SKM-1 treated with dmso at 0.1 percent for 144 hours (cell line): Measurements from ENCODE around the gene ANKRD37.
"Not testable (repeated sequence)": the region's sequence is repeated elsewhere in the genome, so short reads cannot be mapped to it uniquely, and the experiment has no call there.

Experiments used
- DNase-seq: peaks from one replicate; lab custom pipeline; 2025; ENCODE audit not compliant: unreplicated experiment; lab: John Stamatoyannopoulos, UW

Gene ANKRD37, protein sequence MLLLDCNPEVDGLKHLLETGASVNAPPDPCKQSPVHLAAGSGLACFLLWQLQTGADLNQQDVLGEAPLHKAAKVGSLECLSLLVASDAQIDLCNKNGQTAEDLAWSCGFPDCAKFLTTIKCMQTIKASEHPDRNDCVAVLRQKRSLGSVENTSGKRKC

DNA sequence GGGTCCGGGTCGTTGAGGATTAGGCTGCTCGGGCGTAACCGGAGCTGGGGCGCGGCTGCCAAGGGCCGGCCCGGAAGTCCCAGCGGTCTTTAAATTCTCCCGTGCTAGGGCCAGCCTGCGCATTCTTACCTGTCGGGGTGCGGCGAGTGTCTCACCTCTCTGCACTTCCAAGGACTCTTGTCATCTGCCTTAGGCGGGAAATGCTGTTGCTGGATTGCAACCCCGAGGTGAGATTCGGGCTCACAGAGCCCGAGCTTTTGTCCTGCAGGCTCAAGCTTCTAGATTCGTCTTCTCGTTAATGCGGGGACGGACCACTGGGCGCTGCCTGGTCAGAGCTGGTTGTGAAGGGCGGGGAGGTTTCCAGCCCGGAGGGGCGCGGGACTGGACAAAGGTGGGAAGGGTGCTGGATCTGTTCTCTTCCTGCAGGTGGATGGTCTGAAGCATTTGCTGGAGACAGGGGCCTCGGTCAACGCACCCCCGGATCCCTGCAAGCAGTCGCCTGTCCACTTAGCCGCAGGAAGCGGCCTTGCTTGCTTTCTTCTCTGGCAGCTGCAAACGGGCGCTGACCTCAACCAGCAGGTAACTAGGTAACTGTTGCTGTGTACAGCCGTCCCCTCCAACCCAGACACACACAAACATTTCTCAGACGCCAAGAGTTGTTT lies at the start of gene ANKRD37:
Gene ANKRD37 (plus strand): TSS at position 118 of the 662 bp plus-strand sequence. CDS start 83 bp downstream, at position 201.
- DNase-seq = no peak

DNA sequence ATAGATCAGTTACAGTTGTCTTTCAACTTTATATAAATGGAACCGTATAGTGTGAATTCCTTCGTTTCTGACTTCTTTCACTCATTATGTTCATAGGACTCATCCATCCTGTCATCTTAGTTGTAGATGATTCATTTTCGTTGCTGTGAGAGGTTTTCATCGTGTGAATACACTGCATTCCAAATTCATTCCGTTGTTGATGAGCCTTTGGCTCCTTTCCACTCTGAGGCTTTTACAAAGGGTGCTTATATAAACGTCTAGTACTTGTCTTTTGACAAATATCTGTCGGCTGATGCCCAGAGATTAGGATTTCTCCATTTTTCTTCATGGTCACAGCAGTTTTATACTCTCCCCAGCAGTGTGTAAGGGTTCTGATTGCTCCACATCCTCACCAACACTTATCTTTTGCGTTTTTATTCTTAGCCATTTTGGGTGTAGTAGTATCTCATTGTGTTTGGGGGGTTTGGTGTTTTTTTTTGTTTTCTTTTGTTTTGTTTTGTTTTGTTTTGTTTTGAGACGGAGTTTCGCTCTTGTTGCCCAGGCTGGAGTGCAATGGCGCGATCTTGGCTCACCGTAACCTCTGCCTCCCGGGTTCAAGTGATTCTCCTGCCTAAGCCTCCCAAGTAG lies 49.6 kb upstream of the ANKRD37 start:
- DNase-seq = no peak

DNA sequence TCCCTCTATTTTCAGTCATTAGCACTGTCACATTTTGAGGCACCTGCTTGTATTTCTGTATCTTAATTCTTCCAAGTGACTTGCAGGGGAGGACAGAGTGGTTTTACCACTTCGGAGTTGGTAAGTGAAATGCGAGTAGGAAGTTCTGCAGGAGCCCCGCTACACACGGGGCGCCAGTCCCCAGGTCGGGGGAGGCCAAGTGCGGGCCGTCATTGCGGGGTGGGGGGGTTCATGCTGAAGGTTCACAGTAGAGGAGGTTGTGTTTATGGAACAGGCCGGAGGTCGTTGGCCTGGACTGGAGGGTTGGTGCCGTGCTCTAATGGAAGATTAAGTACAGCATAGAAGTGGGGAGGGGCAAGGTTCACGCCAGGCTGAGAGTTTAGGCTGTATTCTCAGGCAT lies 45.0 kb upstream of the ANKRD37 start:
- no peak for DNase-seq

DNA sequence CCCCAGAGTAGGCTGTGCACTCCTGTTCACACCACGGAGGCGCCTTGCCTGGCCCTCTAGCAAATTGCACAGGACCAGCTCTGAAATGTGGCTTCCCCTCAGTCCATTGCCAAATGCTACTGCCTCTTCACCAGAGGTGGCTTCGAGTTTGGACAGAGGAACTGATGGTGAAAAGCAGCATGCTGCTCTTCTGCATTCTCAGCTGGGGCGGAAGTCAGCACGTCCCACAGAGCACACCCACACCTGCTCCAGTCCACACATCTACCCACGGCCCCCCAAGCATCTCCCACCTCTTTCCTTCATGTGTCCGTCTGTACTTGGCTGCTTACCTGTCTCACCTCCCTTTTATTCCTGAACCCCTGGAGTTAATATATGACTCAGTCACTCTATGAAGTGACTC lies 44.4 kb upstream of the ANKRD37 start:
- DNase-seq = no peak

DNA sequence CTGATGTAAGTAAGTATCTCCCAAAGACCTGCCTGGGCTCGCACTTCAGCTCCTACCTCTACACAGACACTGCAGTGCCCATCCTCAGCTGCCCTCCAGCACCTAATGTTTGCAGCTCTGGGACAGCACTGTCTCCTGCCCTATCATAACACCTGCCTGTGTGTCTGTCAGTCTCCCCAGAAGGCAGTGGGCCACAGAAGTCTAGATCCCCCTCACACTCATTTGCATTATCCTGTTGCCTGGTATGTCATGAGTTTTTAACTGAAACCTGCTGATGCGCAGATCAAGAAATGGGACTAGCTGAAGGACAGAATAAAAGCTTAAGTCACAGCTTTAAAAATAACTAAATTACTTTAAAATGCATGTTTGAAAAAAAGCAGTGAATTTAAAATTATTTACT lies 43.9 kb upstream of the ANKRD37 start:
- no peak for DNase-seq

DNA sequence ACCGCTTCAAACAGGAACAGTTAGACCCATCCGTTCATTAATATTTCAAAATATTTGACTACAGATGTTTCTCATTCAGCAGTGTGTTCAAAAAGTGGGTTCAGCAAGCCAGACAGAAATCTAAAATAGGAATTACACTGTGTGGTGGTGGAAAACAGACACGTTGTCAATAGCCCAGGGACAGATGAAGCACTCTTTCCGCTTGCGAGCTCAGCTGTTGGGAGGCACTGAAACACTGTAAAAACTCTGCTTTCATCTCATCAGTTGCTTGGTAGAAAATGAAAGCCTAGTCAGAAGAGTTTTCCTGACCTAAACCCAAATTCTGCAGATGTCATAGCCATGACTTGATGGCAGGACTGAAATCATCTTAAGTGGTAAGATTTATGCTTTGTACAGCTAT lies 39.4 kb upstream of the ANKRD37 start:
- DNase-seq = no peak

DNA sequence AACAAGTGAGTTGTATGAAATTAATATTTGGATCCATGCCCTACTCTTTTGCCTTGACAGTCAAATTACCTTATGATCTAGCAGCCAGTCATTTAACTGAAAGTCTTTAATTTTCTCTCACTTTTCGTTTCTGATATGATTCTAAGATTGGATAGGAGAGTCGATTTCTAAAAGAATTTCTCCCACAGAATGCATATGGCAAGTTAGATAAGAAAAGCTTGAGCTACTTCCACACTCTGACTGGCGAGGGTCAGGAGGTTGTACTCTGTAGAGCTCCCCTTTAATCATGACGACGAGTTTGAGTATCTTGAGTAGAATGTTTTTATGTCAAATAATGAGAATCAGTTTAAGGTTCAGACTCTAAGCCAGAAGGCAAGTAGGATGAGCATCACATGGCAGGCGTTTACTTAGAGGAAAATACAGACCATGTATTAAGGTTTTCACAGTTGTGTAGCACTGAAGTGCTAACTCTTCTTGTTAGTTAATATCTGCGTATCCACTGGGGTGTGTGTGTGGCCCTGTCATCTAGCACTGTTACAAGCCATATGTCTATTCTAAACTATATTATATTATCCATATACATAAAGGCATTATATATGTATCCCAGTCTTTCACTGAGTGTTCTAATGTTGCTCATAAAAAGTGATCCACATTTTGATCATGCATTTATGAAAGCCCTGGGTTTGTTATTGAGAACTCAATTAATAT lies 38.8 kb upstream of the ANKRD37 start:
- DNase-seq = no peak

DNA sequence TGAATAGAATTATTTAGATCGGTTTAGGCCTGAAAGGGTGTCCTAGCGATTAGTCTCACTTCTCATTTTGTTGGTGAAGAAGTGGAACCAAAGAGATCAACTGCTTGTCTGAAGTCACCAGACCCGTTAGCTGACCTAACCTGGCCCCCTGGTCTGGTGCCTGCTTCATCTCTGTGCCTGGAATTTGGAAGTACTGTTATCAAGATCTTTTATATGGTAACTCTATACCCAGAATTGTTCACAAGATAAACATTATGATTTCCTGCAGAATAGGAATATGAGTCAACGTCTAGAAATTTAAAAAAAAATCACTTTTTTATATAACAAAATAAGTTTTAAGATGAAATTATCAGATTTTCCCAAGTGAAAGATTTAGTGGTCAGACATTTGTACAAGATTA lies 38.1 kb upstream of the ANKRD37 start:
- no peak for DNase-seq

DNA sequence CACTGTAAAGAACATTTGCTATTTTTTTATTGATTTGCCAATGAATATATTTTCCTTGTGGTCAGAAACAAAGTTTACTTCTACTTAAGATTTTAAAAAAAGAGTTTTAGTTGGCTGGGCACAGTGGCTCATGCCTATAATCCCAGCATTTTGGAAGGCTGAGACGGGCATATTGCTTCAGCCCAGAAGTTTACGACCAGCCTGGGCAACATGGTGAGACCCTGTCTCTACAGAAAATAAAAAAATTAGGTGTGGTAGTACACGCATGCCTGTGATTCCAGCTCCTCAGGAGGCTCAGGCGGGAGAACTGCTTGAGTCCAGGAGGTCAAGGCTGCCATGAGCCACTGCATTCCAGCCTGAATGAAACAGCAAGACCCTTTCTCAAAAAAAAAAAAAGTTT lies 37.7 kb upstream of the ANKRD37 start:
- DNase-seq = no peak

DNA sequence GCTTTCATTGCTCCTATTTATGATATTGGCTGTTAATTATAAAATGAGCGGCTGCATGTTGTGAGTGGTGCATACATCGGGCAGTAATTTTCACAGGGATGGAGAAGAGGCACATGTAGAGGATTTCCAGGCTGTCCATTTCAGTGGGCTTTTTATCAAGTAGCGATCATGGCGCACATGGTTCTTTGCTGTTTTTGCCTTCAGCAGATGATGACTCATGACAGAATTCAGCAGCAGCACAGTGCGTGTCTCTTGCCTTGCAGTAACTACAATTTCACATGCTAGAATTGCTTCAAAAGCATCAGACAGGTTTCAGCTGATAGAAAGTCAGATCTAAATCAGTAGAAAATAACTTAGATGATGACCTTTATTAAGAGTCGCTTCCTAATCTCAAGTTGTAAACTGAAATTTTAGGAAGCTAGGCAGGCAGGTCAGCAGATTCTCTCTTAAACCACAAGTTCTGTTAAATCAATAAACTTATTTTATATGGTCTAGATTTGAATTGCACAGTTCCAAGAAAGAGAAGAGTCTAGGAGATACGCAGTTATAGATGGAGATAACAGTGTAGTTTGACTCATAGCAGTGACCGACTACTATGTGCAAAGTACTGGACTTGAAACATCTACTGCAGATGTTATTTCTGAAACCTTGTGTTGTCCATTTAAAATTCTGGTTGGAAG lies 36.7 kb upstream of the ANKRD37 start:
- DNase-seq = no peak

DNA sequence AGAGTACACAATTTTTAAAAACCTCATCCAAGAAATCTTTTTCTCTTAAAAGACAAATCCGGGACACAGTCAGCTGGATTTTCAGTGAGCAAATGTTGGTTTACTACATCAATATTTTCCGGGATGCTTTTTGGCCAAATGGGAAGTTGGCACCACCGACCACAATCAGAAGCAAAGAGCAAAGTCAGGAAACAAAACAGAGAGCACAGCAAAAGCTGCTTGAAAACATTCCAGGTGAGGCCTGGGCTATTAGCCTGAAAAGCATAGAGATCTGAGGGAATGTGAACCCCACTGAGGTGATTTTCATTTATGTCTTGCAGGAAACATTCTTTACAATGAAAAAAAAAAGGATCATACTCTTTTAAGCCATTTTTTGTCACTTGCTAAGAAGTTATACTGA lies 34.8 kb upstream of the ANKRD37 start:
- no peak for DNase-seq

DNA sequence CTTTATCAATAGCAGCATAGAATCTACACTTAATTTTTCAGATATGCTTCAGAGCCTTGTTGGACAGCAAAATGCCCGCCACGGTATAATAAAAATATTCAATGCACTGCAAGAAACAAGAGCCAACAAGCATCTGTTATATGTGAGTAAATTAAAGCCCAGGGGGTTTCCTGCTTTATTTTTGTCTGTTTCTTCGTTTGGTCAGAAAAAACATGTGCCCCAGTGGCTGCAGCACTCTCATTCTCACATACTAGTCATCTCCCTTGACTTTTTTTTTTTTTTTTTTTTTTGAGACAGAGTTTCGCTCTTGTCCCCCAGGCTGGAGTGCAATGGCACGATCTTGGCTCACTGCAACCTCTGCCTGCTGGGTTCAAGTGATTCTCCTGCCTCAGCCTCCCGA lies 34.1 kb upstream of the ANKRD37 start:
- DNase-seq = not testable (repeated sequence)

DNA sequence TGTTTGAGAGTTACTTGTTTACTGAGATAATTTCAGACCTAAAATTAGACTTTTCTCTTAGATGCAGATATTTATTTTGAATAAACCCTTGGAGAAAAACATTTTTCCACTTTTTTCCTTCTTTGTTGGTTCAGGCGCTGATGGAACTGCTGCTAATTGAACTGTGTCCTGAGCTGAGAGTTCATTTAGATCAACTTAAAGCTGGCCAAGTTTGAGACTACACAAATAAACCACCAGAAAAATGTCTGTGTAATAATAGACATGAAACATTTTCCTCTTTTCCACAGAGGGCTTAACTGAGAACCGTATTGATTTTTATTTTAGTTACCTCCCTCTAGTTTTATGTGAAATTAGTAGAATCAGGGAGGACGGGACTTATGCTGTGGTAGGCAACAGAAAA lies 33.4 kb upstream of the ANKRD37 start:
- DNase-seq = no peak

DNA sequence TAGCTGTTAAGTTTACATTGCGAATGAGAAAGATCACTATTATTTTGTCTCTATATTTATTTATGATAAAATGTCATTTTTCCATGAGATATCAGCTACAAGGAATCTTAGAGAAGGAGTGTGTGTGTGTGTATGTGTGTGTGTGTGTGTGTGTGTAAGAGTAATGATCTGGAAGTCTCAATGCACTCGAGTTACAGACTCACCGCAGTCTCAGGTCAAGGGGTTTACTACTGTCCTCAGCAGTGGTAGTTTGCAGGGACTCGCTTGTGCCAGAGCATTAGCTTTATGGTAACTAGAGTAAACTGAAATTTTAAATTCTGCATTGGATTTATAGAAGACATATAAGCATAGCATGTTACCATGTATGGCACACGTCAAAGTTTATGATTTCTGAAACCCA lies 31.8 kb upstream of the ANKRD37 start:
- no peak for DNase-seq

DNA sequence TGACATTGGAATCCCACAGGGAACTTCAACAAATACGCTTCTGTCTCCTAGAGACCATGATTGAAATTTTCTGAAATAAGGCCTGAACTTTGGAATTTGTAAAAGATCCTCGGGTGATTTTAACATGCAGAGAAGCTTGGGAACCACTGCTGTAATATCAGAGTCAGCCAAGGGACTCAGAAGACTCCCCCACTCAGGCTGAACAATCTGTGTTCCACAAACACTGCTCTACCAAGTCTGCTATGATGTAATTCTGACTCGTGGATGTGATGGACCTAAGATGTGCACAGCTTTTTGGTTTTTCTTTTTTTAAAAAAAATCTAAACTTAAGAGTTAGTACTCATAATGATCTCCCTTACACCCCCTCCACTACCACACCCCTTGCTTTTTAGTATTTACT lies 26.9 kb upstream of the ANKRD37 start:
- DNase-seq = no peak

DNA sequence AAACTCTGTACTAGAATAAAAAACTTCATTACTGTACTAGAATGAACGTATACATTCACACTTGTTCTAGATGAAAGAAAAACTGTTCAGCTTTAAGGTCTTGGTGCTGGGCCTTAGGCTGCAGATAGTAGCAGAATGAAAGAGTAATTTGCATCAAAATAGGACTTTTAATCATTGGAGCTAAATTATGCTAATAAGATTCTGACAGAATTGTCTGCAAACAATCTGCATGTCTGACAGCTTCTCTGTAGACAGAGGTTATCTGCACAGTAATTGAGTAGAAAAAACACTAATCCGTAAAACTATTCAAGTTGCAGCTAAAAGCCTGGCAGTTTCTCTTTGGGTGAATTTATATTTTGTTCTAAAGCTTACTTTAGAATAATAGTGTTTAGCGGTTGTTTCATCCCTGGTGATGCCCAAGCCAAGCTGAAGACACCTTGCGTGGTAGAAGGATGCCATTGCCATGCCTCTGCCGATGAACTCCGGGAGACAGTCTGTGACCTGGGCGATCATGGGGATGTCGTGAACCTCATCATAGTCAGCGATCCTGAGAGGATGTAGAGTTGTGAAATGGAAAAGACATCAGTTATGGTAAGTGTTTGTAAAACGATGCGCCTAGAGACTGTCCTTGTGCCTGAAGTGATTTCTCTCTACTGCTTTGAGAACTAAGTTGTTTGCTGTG lies 26.2 kb upstream of the ANKRD37 start:
- no peak for DNase-seq

DNA sequence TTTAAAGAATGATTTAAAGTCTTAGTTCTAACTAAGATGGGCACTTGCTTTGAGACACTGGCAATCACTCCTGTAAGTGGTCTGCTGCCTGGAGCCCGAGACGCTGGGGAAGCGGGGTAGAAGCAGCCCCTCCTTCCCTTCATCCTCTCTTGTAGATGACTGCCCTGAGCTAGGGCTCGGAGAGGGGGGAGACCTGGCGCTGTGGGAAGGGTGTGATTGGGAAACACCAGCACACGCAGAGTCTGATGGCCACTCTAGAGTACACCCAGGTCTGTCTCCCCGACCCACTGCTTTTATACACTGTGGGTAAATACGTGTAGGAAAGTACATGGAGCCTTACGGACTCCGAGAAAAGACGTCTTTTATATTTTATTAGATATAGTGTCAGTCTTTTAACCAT lies 24.9 kb upstream of the ANKRD37 start:
- DNase-seq = no peak

DNA sequence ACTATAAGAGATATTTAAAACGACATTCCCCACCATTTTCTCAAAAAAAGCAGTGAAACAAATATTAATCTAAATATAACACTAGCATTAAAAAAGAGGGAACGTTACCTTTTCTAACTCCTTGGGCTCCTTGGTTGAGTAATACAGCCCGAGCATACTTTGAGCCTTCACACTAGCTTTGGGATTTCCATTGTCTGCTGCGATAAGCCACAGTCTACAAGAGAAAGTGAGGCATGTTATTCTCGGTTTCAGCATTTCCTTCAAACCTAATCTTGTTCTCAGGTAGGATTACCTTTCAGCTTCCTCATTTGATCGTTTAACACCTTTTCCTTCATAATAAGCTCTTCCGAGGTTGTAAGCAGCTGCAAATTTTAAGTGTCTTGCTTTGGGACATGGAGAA lies 22.6 kb upstream of the ANKRD37 start:
- DNase-seq = no peak

DNA sequence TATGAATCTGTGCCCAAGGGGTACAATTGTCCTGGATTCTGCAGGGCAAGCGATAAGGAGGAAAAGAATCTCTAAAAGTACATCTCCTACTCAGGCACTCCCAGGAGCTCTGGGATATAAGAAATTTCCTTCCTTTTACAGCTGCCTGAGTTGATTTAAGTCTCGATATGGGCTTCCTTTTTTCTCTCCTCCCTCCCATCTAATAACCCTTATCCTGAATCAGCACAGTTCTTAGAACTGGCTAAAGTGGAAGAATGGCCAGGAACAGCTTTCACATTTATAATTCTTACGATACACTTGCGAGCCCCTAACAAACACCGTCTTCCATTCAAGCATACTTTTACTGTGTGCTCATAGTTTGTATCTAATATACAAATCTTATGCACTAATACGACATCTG lies 22.1 kb upstream of the ANKRD37 start:
- no peak for DNase-seq

DNA sequence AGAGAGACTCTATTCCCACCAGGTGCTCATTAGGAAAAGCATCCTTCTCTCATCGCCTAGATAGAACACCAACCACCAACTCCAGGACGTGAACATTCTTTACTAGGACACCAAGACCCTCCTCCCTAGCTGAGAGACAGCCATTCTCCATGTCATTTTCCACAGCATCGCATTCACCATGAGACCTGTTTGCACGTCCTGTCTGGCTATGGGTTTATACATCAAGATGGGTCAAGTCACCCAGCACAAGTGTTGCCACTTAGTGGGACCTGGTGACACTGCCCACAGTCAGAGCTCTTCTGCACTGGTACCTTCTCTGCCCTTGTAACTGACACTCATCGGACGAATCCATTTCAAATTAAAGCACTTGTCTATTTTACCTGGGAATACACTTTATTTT lies 18.4 kb upstream of the ANKRD37 start:
- DNase-seq = no peak
